ENCODE results near the gene LRRC4C. TPM values are rescaled to one million over a fixed set of nuclear protein-coding genes. Genes with fewer than 3 reads are reported as not detected.

Gene LRRC4C
- polyA plus RNA-seq, 1 of the 3 experiments (the other 2 are of a cell fraction) = 0.16 TPM

DNA sequence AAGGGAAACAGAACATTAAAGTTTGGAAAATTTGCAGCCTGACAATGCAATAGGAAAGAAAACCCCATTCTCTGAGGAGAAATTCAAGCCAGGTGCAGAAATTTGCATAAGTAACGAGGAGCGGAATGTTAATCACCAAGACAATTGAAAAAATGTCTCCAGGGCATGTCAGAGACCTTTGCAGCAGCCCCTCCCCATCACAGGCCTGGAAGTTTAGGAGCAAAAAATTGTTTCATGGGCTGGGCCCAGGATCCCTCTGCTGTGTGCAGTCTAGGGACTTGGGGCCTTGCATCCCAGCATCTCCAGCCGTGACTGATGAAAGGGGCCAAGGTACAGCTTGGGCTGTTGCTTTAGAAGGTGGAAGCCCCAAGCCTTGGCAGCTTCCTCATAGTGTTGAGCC, 780.2 kb downstream of the LRRC4C start (continued):
- TF ChIP-seq USF1 (IDR thresholded peaks at IDR 0.05; ENCODE audit: borderline replicate concordance, low read depth) (no peak), MEF2A (IDR thresholded peaks at IDR 0.05; ENCODE audit: borderline replicate concordance, low read depth) (no peak), GABPA (IDR thresholded peaks at IDR 0.05; ENCODE audit: low read depth) (no peak), ZBTB33 (IDR thresholded peaks at IDR 0.05; ENCODE audit: borderline replicate concordance, low read depth) (no peak)

DNA sequence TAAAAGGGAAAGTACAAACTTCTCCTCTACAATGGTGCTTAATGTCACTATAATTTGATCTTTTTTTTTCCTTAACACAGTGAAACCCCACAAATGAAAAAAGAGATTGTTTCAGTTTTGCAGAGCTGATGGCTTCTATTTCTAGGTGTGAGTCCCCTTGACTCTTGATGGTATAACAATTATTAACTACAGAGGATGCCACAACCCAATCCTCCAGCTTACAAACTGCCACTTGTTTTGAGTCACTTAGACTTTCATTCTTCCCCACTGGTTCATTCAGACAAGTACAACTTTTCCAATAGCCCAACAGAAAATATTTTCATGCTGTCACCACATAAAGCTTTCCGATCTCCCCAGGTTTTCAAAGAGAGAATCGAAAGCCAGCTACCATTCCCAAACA, 812.2 kb downstream of the LRRC4C start:
- TF ChIP-seq, protein P1, sequence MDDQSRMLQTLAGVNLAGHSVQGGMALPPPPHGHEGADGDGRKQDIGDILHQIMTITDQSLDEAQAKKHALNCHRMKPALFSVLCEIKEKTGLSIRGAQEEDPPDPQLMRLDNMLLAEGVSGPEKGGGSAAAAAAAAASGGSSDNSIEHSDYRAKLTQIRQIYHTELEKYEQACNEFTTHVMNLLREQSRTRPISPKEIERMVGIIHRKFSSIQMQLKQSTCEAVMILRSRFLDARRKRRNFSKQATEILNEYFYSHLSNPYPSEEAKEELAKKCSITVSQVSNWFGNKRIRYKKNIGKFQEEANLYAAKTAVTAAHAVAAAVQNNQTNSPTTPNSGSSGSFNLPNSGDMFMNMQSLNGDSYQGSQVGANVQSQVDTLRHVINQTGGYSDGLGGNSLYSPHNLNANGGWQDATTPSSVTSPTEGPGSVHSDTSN (IDR thresholded peaks at IDR 0.05) = no peak
- no peak for TF ChIP-seq JUND (IDR thresholded peaks at IDR 0.05)
- TF ChIP-seq ZBTB33 (IDR thresholded peaks at IDR 0.05; ENCODE audit: borderline replicate concordance, low read depth) = no peak
- no peak for TF ChIP-seq RAD21 (IDR thresholded peaks at IDR 0.05; ENCODE audit: low read length)
- no peak for TF ChIP-seq ELF1 (IDR thresholded peaks at IDR 0.05)
- TF ChIP-seq RFX5 (IDR thresholded peaks at IDR 0.05; ENCODE audit: low read length) = no peak
- TF ChIP-seq IRF3 (IDR thresholded peaks at IDR 0.05; ENCODE audit: low read depth, low read length) = no peak
- TF ChIP-seq EP300 (IDR thresholded peaks at IDR 0.05; ENCODE audit: borderline replicate concordance in 1 of 2, low read depth in 1 of 2, low read length in 1 of 2) = no peak
- TF ChIP-seq MXI1 (IDR thresholded peaks at IDR 0.05; ENCODE audit: low read depth, low read length) = no peak
- TF ChIP-seq POLR2AphosphoS5 (IDR thresholded peaks at IDR 0.05; ENCODE audit: low read depth, low read length) = no peak
- TF ChIP-seq CHD2 (IDR thresholded peaks at IDR 0.05; ENCODE audit: low read length, partially characterized antibody) = no peak
- Histone ChIP-seq H3K4me3 (ENCODE audit: low read depth in 2 of 2, low read length in 1 of 2) (no peak overlapping the region), H3K27me3 (ENCODE audit: insufficient read depth) (no peaks in the 10 kb centered on the region), H3K27ac (ENCODE audit: low read depth in 2 of 2, low read length in 1 of 2) (no peak overlapping the region), H3K36me3 (replicated peaks in 1 of 2; ENCODE audit: control insufficient read depth in 1 of 2, insufficient read depth in 2 of 2, low read length in 1 of 2) (no peaks in the 10 kb centered on the region), H2AFZ (ENCODE audit: low read depth) (no peak overlapping the region), H3K9me3 (no peaks in the 10 kb centered on the region), H3K9ac (no peak overlapping the region), H3K79me2 (ENCODE audit: insufficient read depth) (no peaks in the 10 kb centered on the region), H3K9me2 (no peaks in the 10 kb centered on the region), H3K4me1 (ENCODE audit: control insufficient read depth in 1 of 2, insufficient read depth in 2 of 2, low read depth in 1 of 2, low read length in 1 of 2) (no peaks in the 10 kb centered on the region), H3K4me2 (no peak overlapping the region), H3F3A (replicated peaks; ENCODE audit: insufficient read depth) (no peaks in the 10 kb centered on the region), H4K20me1 (ENCODE audit: insufficient read depth) (no peaks in the 10 kb centered on the region)
- CTCF ChIA-PET = no interaction called here
- DNase-seq = no peak
- WGBS (ENCODE audit: low lambda C conversion rate) = 26% methylated on average over 2 of the region's 2 CpGs
- POLR2A ChIA-PET = no interaction called here

Data from SK-N-SH (cell line).